ENCODE results near the gene ACE. TPM values are rescaled to one million over a fixed set of nuclear protein-coding genes. Genes with fewer than 3 reads are reported as not detected.

Gene ACE
- total RNA-seq, 4 donors from 2014 or later, result 42.9 to 1,678 (median 1,106) TPM

DNA sequence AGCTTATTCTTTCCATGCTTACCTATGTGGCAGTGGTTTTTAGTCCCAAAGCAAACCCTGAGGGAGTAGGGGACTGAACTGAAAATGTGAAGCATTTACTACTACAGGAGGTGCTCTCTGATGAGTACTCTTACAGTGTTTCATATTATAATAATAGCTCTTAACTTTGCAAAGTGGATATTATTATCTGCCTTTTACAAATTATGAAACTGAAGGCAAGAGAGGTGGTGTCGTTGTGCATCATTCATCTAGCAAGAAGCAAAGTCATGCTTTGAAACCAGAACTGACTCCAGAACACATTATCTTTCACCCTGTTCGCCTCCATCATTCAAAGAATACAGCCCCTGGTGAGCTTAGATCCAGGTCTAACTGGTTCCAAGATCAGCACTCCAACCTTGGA is 38.1 kb downstream of the ACE start:
- no peak for TF ChIP-seq POLR2A (IDR thresholded peaks at IDR 0.05)
- TF ChIP-seq, protein P1, sequence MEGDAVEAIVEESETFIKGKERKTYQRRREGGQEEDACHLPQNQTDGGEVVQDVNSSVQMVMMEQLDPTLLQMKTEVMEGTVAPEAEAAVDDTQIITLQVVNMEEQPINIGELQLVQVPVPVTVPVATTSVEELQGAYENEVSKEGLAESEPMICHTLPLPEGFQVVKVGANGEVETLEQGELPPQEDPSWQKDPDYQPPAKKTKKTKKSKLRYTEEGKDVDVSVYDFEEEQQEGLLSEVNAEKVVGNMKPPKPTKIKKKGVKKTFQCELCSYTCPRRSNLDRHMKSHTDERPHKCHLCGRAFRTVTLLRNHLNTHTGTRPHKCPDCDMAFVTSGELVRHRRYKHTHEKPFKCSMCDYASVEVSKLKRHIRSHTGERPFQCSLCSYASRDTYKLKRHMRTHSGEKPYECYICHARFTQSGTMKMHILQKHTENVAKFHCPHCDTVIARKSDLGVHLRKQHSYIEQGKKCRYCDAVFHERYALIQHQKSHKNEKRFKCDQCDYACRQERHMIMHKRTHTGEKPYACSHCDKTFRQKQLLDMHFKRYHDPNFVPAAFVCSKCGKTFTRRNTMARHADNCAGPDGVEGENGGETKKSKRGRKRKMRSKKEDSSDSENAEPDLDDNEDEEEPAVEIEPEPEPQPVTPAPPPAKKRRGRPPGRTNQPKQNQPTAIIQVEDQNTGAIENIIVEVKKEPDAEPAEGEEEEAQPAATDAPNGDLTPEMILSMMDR (IDR thresholded peaks at IDR 0.05), result no peak
- Histone ChIP-seq H3K36me3 (no peaks in the 10 kb centered on the region), H3K4me1 (peaks cover 0 to 36% (median 6%) of the 10 kb centered on the region in 4 donors), H3K4me3 (no peak overlapping the region), H3K9me3 (no peaks in the 10 kb centered on the region), H3K27ac (no peak overlapping the region), H3K27me3 (no peaks in the 10 kb centered on the region)
- DNase-seq, result no peak

GRCh38 chr17:63515426-63515825 is 38.6 kb downstream of the ACE start:
- H3K4me3 ChIP-seq, result no peak overlapping the region
- no peaks in the 10 kb centered on the region for H3K9me3 ChIP-seq
- TF ChIP-seq POLR2A (IDR thresholded peaks at IDR 0.05), result no peak
- no peak overlapping the region for H3K27ac ChIP-seq
- no peaks in the 10 kb centered on the region for H3K36me3 ChIP-seq
- DNase-seq, result no peak
- H3K27me3 ChIP-seq, result no peaks in the 10 kb centered on the region
- peaks cover 0 to 37% (median 6%) of the 10 kb centered on the region in 4 donors for H3K4me1 ChIP-seq

DNA sequence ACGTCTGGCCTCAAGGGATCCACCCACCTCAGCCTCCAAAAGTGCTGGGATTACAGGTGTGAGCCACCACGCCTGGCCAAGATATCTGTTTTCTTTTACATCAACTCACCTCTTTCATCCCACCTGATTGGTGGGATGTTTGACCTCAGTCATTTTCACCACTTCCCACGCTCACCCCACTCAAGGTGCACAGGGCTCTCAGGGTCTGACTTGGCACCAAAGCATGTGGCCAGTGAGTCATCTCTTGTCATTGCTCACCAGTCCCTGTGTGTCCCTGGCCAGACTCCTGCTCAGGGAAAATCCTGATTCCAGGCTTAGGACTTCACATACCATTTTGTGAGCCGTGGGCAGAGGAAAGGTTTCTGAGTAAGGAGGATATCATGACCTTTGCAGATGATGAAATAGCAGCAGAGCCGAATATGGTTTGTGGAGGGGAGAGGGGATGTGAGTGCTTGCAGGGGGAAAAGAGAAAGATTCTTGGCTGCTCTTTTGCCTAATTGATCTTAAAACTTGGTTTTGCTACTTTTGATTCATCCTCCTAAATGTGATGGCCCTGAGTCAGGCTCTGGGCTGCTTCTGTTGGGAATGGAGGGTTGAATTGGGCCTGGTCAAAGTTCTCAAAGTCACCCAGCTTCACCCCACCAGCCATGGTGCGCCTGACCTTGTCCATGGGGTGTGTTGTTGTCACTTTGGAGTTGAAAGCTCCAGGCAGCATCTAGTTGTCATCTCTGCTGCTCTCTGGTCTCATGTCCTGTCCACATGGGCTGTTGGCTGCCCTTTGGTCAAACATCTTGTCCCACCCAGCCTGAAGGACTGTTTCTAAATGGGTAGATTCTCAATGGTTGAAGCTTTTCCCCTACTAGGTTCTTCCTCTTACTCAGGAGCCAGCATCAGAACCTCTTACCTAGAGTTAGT is 40.3 kb downstream of the ACE start:
- Histone ChIP-seq H3K36me3 (no peaks in the 10 kb centered on the region), H3K27ac (peak overlapping the region in 2 of 4 donors; percentile 92)
- peak in 1 of 3 donors; percentile 70 for DNase-seq

GRCh38 chr17:63517825-63518534 is 41.1 kb downstream of the ACE start:
- Histone ChIP-seq H3K4me1 (peaks cover 0 to 57% (median 10%) of the 10 kb centered on the region in 4 donors), H3K27ac (peak overlapping the region in 3 of 4 donors; percentile 5 to 92 (median 92))
- DNase-seq, result peak in 1 of 3 donors; percentile 61

More for the DNA sequence above, 40.3 kb downstream of the ACE start:
- no peak for TF ChIP-seq POLR2A (IDR thresholded peaks at IDR 0.05)
- TF ChIP-seq, protein P1 (IDR thresholded peaks at IDR 0.05), result no peak
- H3K4me3 ChIP-seq, result no peak overlapping the region
- H3K27me3 ChIP-seq, result no peaks in the 10 kb centered on the region
- H3K4me1 ChIP-seq, result peaks cover 0 to 50% (median 8%) of the 10 kb centered on the region in 4 donors
- H3K9me3 ChIP-seq, result no peaks in the 10 kb centered on the region

DNA sequence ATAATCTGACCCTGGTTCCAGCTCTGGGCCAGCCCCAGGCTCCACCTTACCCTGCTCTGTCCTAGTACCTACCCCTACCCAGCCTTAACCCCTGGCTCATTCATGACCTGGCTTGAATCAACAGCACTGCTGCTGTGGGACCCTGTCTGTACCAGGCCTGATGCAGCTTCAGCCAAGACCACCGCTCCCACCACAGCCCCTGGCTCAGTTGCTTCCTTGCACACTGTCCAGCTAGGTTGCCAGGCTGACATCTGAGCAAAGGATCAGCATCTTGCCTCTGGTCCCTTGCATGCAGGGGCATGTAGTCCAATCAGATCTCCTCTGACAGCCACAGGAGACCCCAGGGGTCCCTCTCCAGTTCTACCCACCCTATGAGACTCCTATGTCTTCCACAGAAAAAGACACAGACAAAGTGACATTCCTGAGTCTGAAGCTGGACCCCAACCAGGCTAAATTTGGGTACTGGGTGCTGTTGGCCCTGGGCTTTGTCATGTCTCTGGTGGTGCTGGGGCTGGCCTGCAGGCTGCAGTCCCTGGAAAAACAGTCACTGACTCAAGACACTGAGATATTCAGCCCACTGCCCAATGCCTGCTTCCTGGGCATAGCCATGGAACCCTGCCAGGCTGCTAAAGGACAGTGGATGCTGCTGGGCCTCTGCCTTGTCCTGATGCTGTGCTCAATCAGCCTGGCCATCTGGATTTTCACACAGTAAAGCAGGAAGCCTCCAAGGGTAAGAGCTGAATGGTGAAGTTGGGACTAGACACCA is 42.4 kb downstream of the ACE start:
- Histone ChIP-seq H3K9me3 (no peaks in the 10 kb centered on the region), H3K27ac (peak overlapping the region in 3 of 4 donors; percentile 68 to 92 (median 92)), H3K4me1 (peaks cover 0 to 66% (median 8%) of the 10 kb centered on the region in 4 donors), H3K27me3 (no peaks in the 10 kb centered on the region), H3K4me3 (no peak overlapping the region), H3K36me3 (no peaks in the 10 kb centered on the region)
- no peak for TF ChIP-seq POLR2A (IDR thresholded peaks at IDR 0.05)
- TF ChIP-seq, protein P1 (IDR thresholded peaks at IDR 0.05), result no peak
- no peak for DNase-seq

More at GRCh38 chr17:63517825-63518534, 41.1 kb downstream of the ACE start:
- H3K9me3 ChIP-seq, result no peaks in the 10 kb centered on the region
- peak in 1 of 2 donors; percentile 51 for TF ChIP-seq POLR2A (IDR thresholded peaks at IDR 0.05)
- TF ChIP-seq, protein P1 (IDR thresholded peaks at IDR 0.05), result no peak
- no peak overlapping the region for H3K4me3 ChIP-seq
- no peaks in the 10 kb centered on the region for H3K27me3 ChIP-seq
- no peaks in the 10 kb centered on the region for H3K36me3 ChIP-seq
